AG10803 (cell line): ENCODE data around the gene BRF1.

Experiments used
- DNase-seq: peaks from one replicate; pipeline ENCODE4 v3.0.0; 2010; ENCODE audit warnings: low read depth
- H3K4me3 ChIP-seq: 2 replicates; pipeline ENCODE4 v1.5.1; 2011; ENCODE audit warnings: mild to moderate bottlenecking, low read length, control low read depth
- TF ChIP-seq, protein P1 (sequence below): conservative IDR thresholded peaks from 2 replicates; pipeline ENCODE4 v1.5.1; 2011; ENCODE audit warnings: mild to moderate bottlenecking, low read length, control low read depth, inconsistent platforms

BRF1 gene

GRCh38 chr14:105168496-105168978 is 132.3 kb downstream of the BRF1 start, which contains the start of gene JAG2:
Gene JAG2 (minus strand): TSS chr14:105168776. CDS start chr14:105168420, 356 bp downstream.
- no peak within 1 kb of the TSS for H3K4me3 ChIP-seq
- TF ChIP-seq, protein P1, sequence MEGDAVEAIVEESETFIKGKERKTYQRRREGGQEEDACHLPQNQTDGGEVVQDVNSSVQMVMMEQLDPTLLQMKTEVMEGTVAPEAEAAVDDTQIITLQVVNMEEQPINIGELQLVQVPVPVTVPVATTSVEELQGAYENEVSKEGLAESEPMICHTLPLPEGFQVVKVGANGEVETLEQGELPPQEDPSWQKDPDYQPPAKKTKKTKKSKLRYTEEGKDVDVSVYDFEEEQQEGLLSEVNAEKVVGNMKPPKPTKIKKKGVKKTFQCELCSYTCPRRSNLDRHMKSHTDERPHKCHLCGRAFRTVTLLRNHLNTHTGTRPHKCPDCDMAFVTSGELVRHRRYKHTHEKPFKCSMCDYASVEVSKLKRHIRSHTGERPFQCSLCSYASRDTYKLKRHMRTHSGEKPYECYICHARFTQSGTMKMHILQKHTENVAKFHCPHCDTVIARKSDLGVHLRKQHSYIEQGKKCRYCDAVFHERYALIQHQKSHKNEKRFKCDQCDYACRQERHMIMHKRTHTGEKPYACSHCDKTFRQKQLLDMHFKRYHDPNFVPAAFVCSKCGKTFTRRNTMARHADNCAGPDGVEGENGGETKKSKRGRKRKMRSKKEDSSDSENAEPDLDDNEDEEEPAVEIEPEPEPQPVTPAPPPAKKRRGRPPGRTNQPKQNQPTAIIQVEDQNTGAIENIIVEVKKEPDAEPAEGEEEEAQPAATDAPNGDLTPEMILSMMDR = no peak
- DNase-seq = no peak

DNA sequence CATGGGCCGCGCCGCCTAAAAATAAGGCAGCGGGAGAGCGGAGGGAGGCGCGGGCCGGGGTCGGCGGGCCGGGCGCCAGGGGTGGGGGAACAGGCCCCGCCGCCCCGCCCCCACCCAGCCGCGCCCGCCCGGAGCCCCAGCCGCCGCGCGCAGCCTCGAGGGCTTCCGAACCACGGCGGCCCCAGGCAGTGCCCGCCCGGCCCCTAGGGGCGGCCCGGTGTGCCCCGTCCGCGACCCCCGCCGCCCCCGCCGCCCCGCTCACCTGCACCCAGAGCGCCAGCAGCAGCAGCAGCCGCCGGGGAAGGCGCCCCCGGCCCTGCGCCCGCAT is 132.7 kb downstream of the BRF1 start:
- no peak for DNase-seq
- TF ChIP-seq, protein P1 = no peak
- no peak overlapping the region for H3K4me3 ChIP-seq

DNA sequence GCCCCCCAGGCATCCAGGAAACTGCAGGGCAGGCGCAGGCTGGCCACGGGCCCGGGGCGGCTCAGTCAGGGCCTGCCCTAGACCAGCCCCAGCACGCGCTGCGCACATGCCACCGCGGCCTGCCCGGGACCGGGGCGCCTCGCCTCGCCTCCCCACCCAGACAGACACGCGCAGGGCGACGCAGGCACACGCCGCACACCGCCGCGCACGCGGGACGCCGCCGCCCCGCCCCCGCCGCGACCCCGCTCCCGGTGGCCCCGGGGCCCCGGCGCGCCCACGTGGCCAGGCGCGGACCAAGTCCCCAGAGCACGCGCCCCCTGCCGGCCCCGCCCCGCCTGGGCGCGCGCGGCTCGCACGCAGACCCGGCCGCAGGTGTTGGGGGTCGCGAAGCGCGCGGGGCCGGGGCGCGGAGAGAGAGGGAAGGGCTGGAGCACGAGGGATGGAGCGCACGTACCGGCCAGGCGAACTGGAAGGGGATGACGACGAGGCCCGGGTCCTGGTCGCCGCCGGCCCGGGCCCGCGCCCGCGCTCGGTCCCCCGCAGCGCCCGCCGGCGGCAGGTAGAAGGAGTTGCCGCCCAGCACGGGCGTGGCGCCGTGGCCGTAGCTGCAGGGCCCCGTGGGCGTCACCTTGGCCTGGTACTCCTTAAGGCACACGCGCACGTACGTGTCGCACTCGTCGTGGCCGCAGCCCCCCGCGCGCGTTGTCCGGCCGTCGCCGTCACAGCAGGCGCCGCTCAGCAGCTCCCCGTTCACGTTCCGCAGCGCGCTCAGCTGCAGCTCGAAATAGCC is 133.3 kb downstream of the BRF1 start:
- no peak for DNase-seq
- H3K4me3 ChIP-seq = no peak overlapping the region
- TF ChIP-seq, protein P1 = no peak

DNA sequence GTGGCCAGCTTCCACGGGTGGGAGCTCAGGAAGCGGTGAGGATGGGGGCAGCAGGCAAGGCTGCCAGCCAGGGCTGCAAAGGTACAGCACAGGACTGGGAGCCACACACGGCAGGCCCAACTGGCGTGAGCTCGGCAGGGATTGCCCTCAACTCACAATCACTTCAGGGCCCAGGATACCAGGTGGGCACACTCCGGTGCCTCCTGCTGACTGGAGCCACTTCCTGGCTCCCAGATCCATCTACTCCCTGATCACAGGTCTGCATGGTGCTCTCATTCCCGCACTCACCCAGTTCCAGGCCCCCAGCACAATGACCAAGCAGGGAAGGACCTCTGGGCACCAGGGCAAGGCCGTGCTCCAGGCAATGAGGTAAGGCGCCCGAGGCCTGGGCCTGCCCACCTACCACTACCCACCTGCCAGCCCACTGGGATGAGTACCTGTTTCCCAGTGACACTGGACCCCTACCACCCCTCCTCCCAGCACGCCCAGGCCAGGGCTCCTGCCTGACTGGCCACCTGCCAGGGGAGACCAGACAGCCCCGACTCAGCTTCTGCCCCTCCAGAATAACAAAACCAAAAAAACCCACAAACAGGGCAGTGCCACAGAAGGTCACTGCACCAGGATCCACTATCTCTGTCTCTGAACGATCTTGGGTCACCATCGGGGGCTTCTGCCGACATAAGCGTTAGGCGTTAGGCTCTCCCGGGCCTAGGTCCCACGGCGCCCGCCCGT is 134.1 kb downstream of the BRF1 start:
- H3K4me3 ChIP-seq = no peak overlapping the region
- TF ChIP-seq, protein P1 = no peak
- DNase-seq = no peak

DNA sequence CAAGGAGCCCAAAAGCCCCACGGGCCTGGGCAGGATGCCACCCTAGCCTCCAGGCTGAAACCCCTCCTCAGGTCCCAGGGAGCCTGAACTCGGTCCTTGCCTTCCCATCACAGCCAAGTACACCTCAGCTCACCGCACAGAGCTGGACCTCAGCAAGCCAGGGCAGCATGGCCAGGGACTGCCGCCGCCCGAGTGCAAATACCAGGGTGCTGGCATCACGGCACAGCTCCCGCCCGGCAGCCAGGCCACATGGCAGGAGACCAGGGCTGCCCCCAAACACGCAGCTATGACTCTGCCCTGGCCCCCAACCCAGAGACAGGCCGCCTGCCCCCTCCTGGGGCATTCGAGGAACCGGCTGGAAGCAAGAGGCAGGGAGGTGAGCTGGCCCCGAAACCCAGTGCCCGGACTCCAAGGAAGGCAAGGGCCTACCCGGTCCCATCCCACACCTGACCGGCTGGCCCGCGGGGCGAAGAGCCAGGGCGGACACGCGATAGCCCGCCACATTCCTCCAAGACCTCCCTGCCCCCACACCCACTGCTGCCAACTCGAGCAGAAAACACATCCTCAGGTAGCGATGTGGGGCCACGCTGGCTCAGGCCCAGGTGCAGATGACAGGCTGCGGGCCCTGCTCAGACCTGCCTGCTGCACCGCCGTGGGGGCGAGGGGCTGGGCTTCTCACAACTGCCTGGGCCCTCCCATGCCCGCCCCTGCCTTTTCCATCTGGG is 134.9 kb downstream of the BRF1 start:
- no peak overlapping the region for H3K4me3 ChIP-seq
- no peak for DNase-seq
- TF ChIP-seq, protein P1 = no peak

- TF ChIP-seq, protein P1 = no peak
- H3K4me3 ChIP-seq = no peak overlapping the region
- no peak for DNase-seq
Observed at GRCh38 chr14:105165134-105165704, 135.6 kb downstream of the BRF1 start.
